Adipocyte (in vitro differentiated cells): ENCODE measurements around the gene OPCML.
A peak's percentile ranks its signal among the peaks of the same experiment; 100 is the strongest.

Experiments used
- DNase-seq: peaks from one replicate; pipeline ENCODE4 v3.0.0-alpha.2; 2015; ENCODE audit warnings: low read depth
- H3K27me3 ChIP-seq: replicated peaks from 2 replicates; pipeline ENCODE4 v1.7.0; 2013; ENCODE audit warnings: mild to moderate bottlenecking, low read length, moderate library complexity; ENCODE audit not compliant: control insufficient read depth, insufficient read depth
- H3K36me3 ChIP-seq: 2 replicates; pipeline ENCODE4 v1.7.0; 2013; ENCODE audit warnings: low read length, mild to moderate bottlenecking, moderate library complexity; ENCODE audit not compliant: control insufficient read depth, insufficient read depth, severe bottlenecking
- H3K4me1 ChIP-seq: 2 replicates; pipeline ENCODE4 v1.7.0; 2013; ENCODE audit warnings: mild to moderate bottlenecking, low read length, moderate library complexity; ENCODE audit not compliant: control insufficient read depth, insufficient read depth
- H3K4me3 ChIP-seq: 2 replicates; pipeline ENCODE4 v1.7.0; 2013; ENCODE audit warnings: mild to moderate bottlenecking, low read length, moderate library complexity
- H3K9ac ChIP-seq: 2 replicates; pipeline ENCODE4 v1.7.0; 2013; ENCODE audit warnings: mild to moderate bottlenecking, low read length, moderate library complexity
- H3K9me3 ChIP-seq: 2 replicates; pipeline ENCODE4 v1.7.0; 2013; ENCODE audit warnings: mild to moderate bottlenecking, low read length, moderate library complexity; ENCODE audit not compliant: control insufficient read depth

Gene OPCML

GRCh38 chr11:132913295-132913694 lies 619.0 kb downstream of the OPCML start:
- DNase-seq = no peak
- no peak overlapping the region for H3K4me3 ChIP-seq

GRCh38 chr11:132911186-132911585 lies 621.1 kb downstream of the OPCML start:
- no peaks in the 10 kb centered on the region for H3K36me3 ChIP-seq
- peak; percentile 23 for DNase-seq
- no peak overlapping the region for H3K9ac ChIP-seq
- H3K4me3 ChIP-seq = no peak overlapping the region
- no peaks in the 10 kb centered on the region for H3K9me3 ChIP-seq
- H3K4me1 ChIP-seq = no peaks in the 10 kb centered on the region
- no peaks in the 10 kb centered on the region for H3K27me3 ChIP-seq

More at GRCh38 chr11:132913295-132913694, 619.0 kb downstream of the OPCML start:
- Histone ChIP-seq H3K9me3 (no peaks in the 10 kb centered on the region), H3K4me1 (no peaks in the 10 kb centered on the region), H3K27me3 (no peaks in the 10 kb centered on the region), H3K9ac (no peak overlapping the region), H3K36me3 (no peaks in the 10 kb centered on the region)

- no peak overlapping the region for H3K9ac ChIP-seq
- no peaks in the 10 kb centered on the region for H3K4me1 ChIP-seq
- H3K4me3 ChIP-seq = no peak overlapping the region
- H3K36me3 ChIP-seq = no peaks in the 10 kb centered on the region
- no peaks in the 10 kb centered on the region for H3K27me3 ChIP-seq
- H3K9me3 ChIP-seq = no peaks in the 10 kb centered on the region
- no peak for DNase-seq
These were observed 622.1 kb downstream of the OPCML start for GRCh38 chr11:132910011-132910760.

GRCh38 chr11:132909021-132909606 lies 623.2 kb downstream of the OPCML start:
- H3K9ac ChIP-seq = no peak overlapping the region
- DNase-seq = no peak
- H3K27me3 ChIP-seq = no peaks in the 10 kb centered on the region
- H3K36me3 ChIP-seq = no peaks in the 10 kb centered on the region
- H3K4me3 ChIP-seq = no peak overlapping the region
- H3K9me3 ChIP-seq = no peaks in the 10 kb centered on the region
- H3K4me1 ChIP-seq = no peaks in the 10 kb centered on the region

- no peak overlapping the region for H3K9ac ChIP-seq
- no peaks in the 10 kb centered on the region for H3K4me1 ChIP-seq
- no peaks in the 10 kb centered on the region for H3K27me3 ChIP-seq
- no peak for DNase-seq
- H3K4me3 ChIP-seq = no peak overlapping the region
- no peaks in the 10 kb centered on the region for H3K9me3 ChIP-seq
- no peaks in the 10 kb centered on the region for H3K36me3 ChIP-seq
These were observed 623.9 kb downstream of the OPCML start for GRCh38 chr11:132908414-132908810.

- Histone ChIP-seq H3K4me3 (no peak overlapping the region), H3K27me3 (no peaks in the 10 kb centered on the region), H3K9ac (no peak overlapping the region), H3K4me1 (no peaks in the 10 kb centered on the region), H3K9me3 (no peaks in the 10 kb centered on the region), H3K36me3 (no peaks in the 10 kb centered on the region)
- DNase-seq = no peak
These were observed 624.5 kb downstream of the OPCML start for GRCh38 chr11:132907651-132908413.

- Histone ChIP-seq H3K9ac (no peak overlapping the region), H3K4me3 (no peak overlapping the region), H3K27me3 (no peaks in the 10 kb centered on the region), H3K9me3 (no peaks in the 10 kb centered on the region), H3K36me3 (no peaks in the 10 kb centered on the region), H3K4me1 (no peaks in the 10 kb centered on the region)
- no peak for DNase-seq
These were observed 627.7 kb downstream of the OPCML start for GRCh38 chr11:132904607-132905006.

GRCh38 chr11:132904091-132904490 lies 628.2 kb downstream of the OPCML start:
- no peaks in the 10 kb centered on the region for H3K27me3 ChIP-seq
- H3K9ac ChIP-seq = no peak overlapping the region
- H3K4me1 ChIP-seq = no peaks in the 10 kb centered on the region
- no peaks in the 10 kb centered on the region for H3K9me3 ChIP-seq
- H3K4me3 ChIP-seq = no peak overlapping the region
- no peak for DNase-seq
- H3K36me3 ChIP-seq = no peaks in the 10 kb centered on the region

GRCh38 chr11:132901638-132902471 lies 630.4 kb downstream of the OPCML start:
- H3K9ac ChIP-seq = no peak overlapping the region
- DNase-seq = no peak
- no peaks in the 10 kb centered on the region for H3K27me3 ChIP-seq
- H3K4me3 ChIP-seq = no peak overlapping the region
- no peaks in the 10 kb centered on the region for H3K36me3 ChIP-seq
- H3K4me1 ChIP-seq = no peaks in the 10 kb centered on the region
- no peaks in the 10 kb centered on the region for H3K9me3 ChIP-seq

- no peak for DNase-seq
- Histone ChIP-seq H3K27me3 (no peaks in the 10 kb centered on the region), H3K4me3 (no peak overlapping the region), H3K36me3 (no peaks in the 10 kb centered on the region), H3K9me3 (no peaks in the 10 kb centered on the region), H3K4me1 (no peaks in the 10 kb centered on the region), H3K9ac (no peak overlapping the region)
These were observed 633.6 kb downstream of the OPCML start for GRCh38 chr11:132898676-132899075.

GRCh38 chr11:132898021-132898420 lies 634.3 kb downstream of the OPCML start:
- Histone ChIP-seq H3K9me3 (no peaks in the 10 kb centered on the region), H3K4me1 (no peaks in the 10 kb centered on the region), H3K4me3 (no peak overlapping the region), H3K9ac (no peak overlapping the region), H3K36me3 (no peaks in the 10 kb centered on the region), H3K27me3 (no peaks in the 10 kb centered on the region)
- DNase-seq = peak; percentile 7
